HCT116 (cell line): ENCODE results near the gene MBTD1. TPM values are rescaled to one million over a fixed set of nuclear protein-coding genes. Genes with fewer than 3 reads are reported as not detected.

Experiments
- ATAC-seq: fragments of 200-7000 bp; cut with Tn5 transposase; 2 replicates; pipeline ENCODE4 v1.9.1; 2020; ENCODE audit warnings: mild to moderate bottlenecking, moderate library complexity
- BruUV-seq: library from RNA; stranded (reverse); fragments of 400-500 nt; replicated peaks from 2 replicates; lab custom pipeline; 2021; lab: Mats Ljungman, UMichigan
- CTCF ChIA-PET: fragments of 300-600 bp; sonication (Branson Sonifier 250); formaldehyde crosslinking; loops from one replicate; lab custom pipeline; 2021; ENCODE audit warnings: antibody characterized with exemption; lab: Charles Lee
- POLR2A ChIA-PET: fragments of 300-600, 350-600 bp; sonication (Branson Sonifier 250); formaldehyde crosslinking; loops from one replicate; lab custom pipeline; 2021; ENCODE audit warnings: antibody characterized with exemption; lab: Charles Lee
- RAD21 ChIA-PET, 2 experiments: fragments of 300-600 bp; sonication (Branson Sonifier 250); formaldehyde crosslinking; loops; one replicate each; lab custom pipeline; 2023; ENCODE audit warnings: low total read pairs in 2 of 2; ENCODE audit not compliant: uncharacterized antibody in 2 of 2, unreplicated experiment in 2 of 2, low non-redundant PET in 1 of 2; lab: Charles Lee
- DNase-seq: peaks from one replicate; pipeline ENCODE4 v3.0.0-alpha.2; 2010; ENCODE audit warnings: low read depth, low spot score
- H2AFZ ChIP-seq: fragments of 200-600 bp; shearing (Covaris generic), sonication (generic); 2 replicates; pipeline ENCODE4 v1.6.1; 2017; ENCODE audit warnings: low read depth, mixed run types, mixed read lengths, antibody characterized with exemption, low read length; ENCODE audit not compliant: poor library complexity, severe bottlenecking
- H3K27ac ChIP-seq: 2 replicates; pipeline ENCODE4 v1.5.1; 2012; ENCODE audit warnings: low read depth, low read length
- H3K27me3 ChIP-seq: fragments of 200-600 bp; sonication (generic); 2 replicates; pipeline ENCODE4 v1.6.1; 2016; ENCODE audit warnings: mixed run types, low read length, mixed read lengths; ENCODE audit not compliant: insufficient read depth
- H3K36me3 ChIP-seq, 2 experiments: fragments of 200-500 bp in 1 of 2; fragments of 200-600 bp in 1 of 2; sonication (Bioruptor generic) in 1 of 2; sonication (generic) in 1 of 2; 2 replicates each; pipeline versions ENCODE4 v1.5.1 to v1.6.1; 2014 to 2016; ENCODE audit warnings: low read length in 2 of 2, inconsistent platforms in 1 of 2, mixed read lengths in 1 of 2, mixed run types in 1 of 2; ENCODE audit not compliant: insufficient read depth in 2 of 2, control insufficient read depth in 1 of 2
- H3K4me1 ChIP-seq, 2 experiments: fragments of 200-600 bp in 1 of 2; sonication (generic) in 1 of 2; 2 replicates each; pipeline versions ENCODE4 v1.5.1 to v1.6.1; 2012 to 2017; ENCODE audit warnings: low read length in 2 of 2, inconsistent platforms in 1 of 2, mild to moderate bottlenecking in 1 of 2, mixed read lengths in 1 of 2, mixed run types in 1 of 2, moderate library complexity in 1 of 2; ENCODE audit not compliant: insufficient read depth in 2 of 2, control insufficient read depth in 1 of 2
- H3K4me2 ChIP-seq: fragments of 200-600 bp; sonication (generic); 2 replicates; pipeline ENCODE4 v1.6.1; 2017; ENCODE audit warnings: mixed run types, low read length, mixed read lengths
- H3K4me3 ChIP-seq, 2 experiments: fragments of 200-600 bp in 1 of 2; sonication (generic) in 1 of 2; replicated peaks in 1 of 2; 2 replicates each; pipeline ENCODE4 v1.5.1; 2011 to 2016; ENCODE audit warnings: low read length in 2 of 2, control low read depth in 1 of 2, low read depth in 1 of 2, mild to moderate bottlenecking in 1 of 2, mixed read lengths in 1 of 2, mixed run types in 1 of 2
- H3K79me2 ChIP-seq: fragments of 200-600 bp; sonication (generic); 2 replicates; pipeline ENCODE4 v1.6.1; 2017; ENCODE audit warnings: mild to moderate bottlenecking, mixed run types, low read length, moderate library complexity, mixed read lengths; ENCODE audit not compliant: insufficient read depth
- H3K9ac ChIP-seq: fragments of 200-600 bp; sonication (generic); 2 replicates; pipeline ENCODE4 v1.6.1; 2016; ENCODE audit warnings: low read length, mixed read lengths
- H3K9me2 ChIP-seq: fragments of 200-600 bp; sonication (generic), shearing (Covaris generic); 2 replicates; pipeline ENCODE4 v1.6.1; 2017; ENCODE audit warnings: mixed run types, mild to moderate bottlenecking, moderate library complexity; ENCODE audit not compliant: insufficient read depth
- H3K9me3 ChIP-seq, 2 experiments: fragments of 200-500 bp in 1 of 2; fragments of 200-600 bp in 1 of 2; sonication (Bioruptor generic) in 1 of 2; sonication (generic) in 1 of 2; 2 replicates each; pipeline ENCODE4 v1.6.1; 2014 to 2017; ENCODE audit warnings: low read length in 2 of 2, mixed read lengths in 2 of 2, inconsistent platforms in 1 of 2, low read depth in 1 of 2, mild to moderate bottlenecking in 1 of 2, mixed run types in 1 of 2, moderate library complexity in 1 of 2; ENCODE audit not compliant: control insufficient read depth in 1 of 2, insufficient read depth in 1 of 2
- H4K20me1 ChIP-seq: fragments of 200-600 bp; sonication (generic), shearing (Covaris generic); 2 replicates; pipeline ENCODE4 v1.6.1; 2017; ENCODE audit warnings: mixed run types, mild to moderate bottlenecking, moderate library complexity; ENCODE audit not compliant: insufficient read depth
- CBX3 ChIP-seq: IDR thresholded peaks from 2 replicates; pipeline ENCODE4 v1.6.1; 2012; ENCODE audit warnings: low read depth
- CEBPB ChIP-seq: IDR thresholded peaks from 2 replicates; pipeline ENCODE4 v1.6.1; 2012; ENCODE audit warnings: low read depth
- CTCF ChIP-seq, 3 experiments: fragments of 200-600 bp in 1 of 3; sonication (generic) in 1 of 3; IDR thresholded peaks in 2 of 3; conservative IDR thresholded peaks in 1 of 3; 2 replicates each; pipeline ENCODE4 v1.5.1; 2012 to 2017; ENCODE audit warnings: low read depth in 2 of 3, low read length in 2 of 3, antibody characterized with exemption in 1 of 3, borderline replicate concordance in 1 of 3, control low read depth in 1 of 3, mild to moderate bottlenecking in 1 of 3, mixed read lengths in 1 of 3, mixed run types in 1 of 3, moderate library complexity in 1 of 3; ENCODE audit not compliant: insufficient read depth in 1 of 3
- EGR1 ChIP-seq: IDR thresholded peaks from 2 replicates; pipeline ENCODE4 v1.6.1; 2012; ENCODE audit warnings: low read depth
- ELF1 ChIP-seq: IDR thresholded peaks from 2 replicates; pipeline ENCODE4 v1.6.1; 2012; ENCODE audit warnings: low read depth, borderline replicate concordance
- EZH2 ChIP-seq: fragments of 200-600 bp; sonication (generic); IDR thresholded peaks from 2 replicates; pipeline ENCODE4 v1.6.1; 2017; ENCODE audit warnings: antibody characterized with exemption, mixed run types
- EZH2phosphoT487 ChIP-seq: fragments of 200-600 bp; IDR thresholded peaks from 2 replicates; pipeline ENCODE4 v1.6.1; 2018; ENCODE audit warnings: antibody characterized with exemption, borderline replicate concordance
- FOSL1 ChIP-seq: IDR thresholded peaks from 2 replicates; pipeline ENCODE4 v1.6.1; 2012; ENCODE audit warnings: low read depth
- JUND ChIP-seq: IDR thresholded peaks from 2 replicates; pipeline ENCODE4 v1.6.1; 2012
- MAX ChIP-seq: IDR thresholded peaks from 2 replicates; pipeline ENCODE4 v1.6.1; 2012
- POLR2A ChIP-seq: IDR thresholded peaks from 2 replicates; pipeline ENCODE4 v1.7.0; 2011; ENCODE audit warnings: borderline replicate concordance; ENCODE audit not compliant: insufficient read depth, insufficient read length; ENCODE audit errors: extremely low read depth
- POLR2AphosphoS5 ChIP-seq: IDR thresholded peaks from 2 replicates; pipeline ENCODE4 v1.6.1; 2011; ENCODE audit warnings: mild to moderate bottlenecking, low read depth, low read length, moderate library complexity
- RAD21 ChIP-seq: IDR thresholded peaks from 2 replicates; pipeline ENCODE4 v1.6.1; 2012; ENCODE audit warnings: low read depth, mild to moderate bottlenecking
- SIN3A ChIP-seq: IDR thresholded peaks from 2 replicates; pipeline ENCODE4 v1.6.1; 2012; ENCODE audit warnings: low read depth
- SP1 ChIP-seq: IDR thresholded peaks from 2 replicates; pipeline ENCODE4 v1.6.1; 2012; ENCODE audit warnings: low read depth
- SRF ChIP-seq: IDR thresholded peaks from 2 replicates; pipeline ENCODE4 v1.6.1; 2012; ENCODE audit warnings: low read depth
- TCF7L2 ChIP-seq: IDR thresholded peaks from 2 replicates; pipeline ENCODE4 v1.7.0; 2011; ENCODE audit warnings: borderline replicate concordance, inconsistent platforms; ENCODE audit not compliant: insufficient read depth, insufficient read length; ENCODE audit errors: extremely low read depth
- YY1 ChIP-seq: IDR thresholded peaks from 2 replicates; pipeline ENCODE4 v1.6.1; 2011; ENCODE audit warnings: low read length, low read depth, moderate library complexity, mild to moderate bottlenecking; ENCODE audit not compliant: insufficient replicate concordance; ENCODE audit errors: extremely low read depth
- ZFX ChIP-seq: fragments of 450-650 bp; IDR thresholded peaks from 2 replicates; pipeline ENCODE4 v1.6.1; 2017
- ZNF274 ChIP-seq: fragments of 200-500 bp; sonication (Bioruptor generic); IDR thresholded peaks from 2 replicates; pipeline ENCODE4 v1.6.1; 2014; ENCODE audit warnings: mild to moderate bottlenecking, low read depth, low read length, inconsistent platforms
- intact Hi-C: fragments of 100-400 bp; cut with micrococcal nuclease; formaldehyde crosslinking; loops from 2 replicates; pipeline ENCODE4 v1.10.0; 2022
- total RNA-seq: library from RNA; stranded (reverse); gene quantifications from one replicate; pipeline ENCODE4 v1.2.1, GENCODE V29; 2021; ENCODE audit not compliant: unreplicated experiment
- TF ChIP-seq, protein P1 (sequence below): IDR thresholded peaks from 2 replicates; pipeline ENCODE4 v1.6.1; 2012
- TF ChIP-seq, protein P2 (sequence below): IDR thresholded peaks from 2 replicates; pipeline ENCODE4 v1.6.1; 2012; ENCODE audit warnings: low read depth

MBTD1 gene
- total RNA-seq, 1 experiment from 2014 or later = 27.3 TPM

- Histone ChIP-seq H3K27me3 (no peaks in the 10 kb centered on the region), H3K4me1 (peaks cover 10 to 25% of the 10 kb centered on the region in 2 experiments), H3K9ac (0 out of 2 replicates have a peak overlapping the region, but pooled peaks have one; percentile 2), H3K9me3 (no peaks in the 10 kb centered on the region), H3K4me2 (peak overlapping the region; percentile 59), H3K27ac (no peak overlapping the region), H2AFZ (peak overlapping the region; percentile 36), H3K79me2 (no peaks in the 10 kb centered on the region), H3K36me3 (no peaks in the 10 kb centered on the region), H3K9me2 (no peaks in the 10 kb centered on the region), H4K20me1 (no peaks in the 10 kb centered on the region), H3K4me3 (peak overlapping the region in 1 of 2 experiments; percentile 10; a peak in 2 of 4 replicates)
- ChIA-PET POLR2A (interaction anchor here (0.8 to 1.8 kb wide), 3 partner anchors 9 to 12 kb away, joined by 4 to 6 read pairs (median 5); partner anchors contain the start of gene SPAG9), CTCF (interaction anchor here (1.5 kb wide), 1 partner anchor 20 kb away, joined by 4 read pairs; the partner anchor contains the start of gene NME1), RAD21 (no interaction called here)
- intact Hi-C loops = no loop called here
- BruUV-seq = no TSS peak
- DNase-seq (no peak), ATAC-seq (peak; percentile 61)
- TF ChIP-seq EGR1 (no peak), SIN3A (no peak), SP1 (0 out of 2 replicates have a peak, but pooled peaks have one; percentile 13), POLR2AphosphoS5 (no peak), YY1 (no peak), RAD21 (no peak), ZNF274 (no peak), EZH2 (no peak), CEBPB (no peak), TCF7L2 (no peak), ELF1 (no peak), FOSL1 (peak; percentile 43; the same call in 1 of the 2 replicates), ZFX (no peak), MAX (no peak), POLR2A (no peak), EZH2phosphoT487 (no peak), CBX3 (no peak), JUND (peak; percentile 41), CTCF (IDR thresholded peaks at IDR 0.05 in 2 of 3, conservative IDR thresholded peaks at IDR 0.05 in 1 of 3; ENCODE audit: borderline replicate concordance in 1 of 3, insufficient read depth in 1 of 3, low read depth in 2 of 3, low read length in 2 of 3) (no peak), SRF (no peak)
- TF ChIP-seq, protein P1, sequence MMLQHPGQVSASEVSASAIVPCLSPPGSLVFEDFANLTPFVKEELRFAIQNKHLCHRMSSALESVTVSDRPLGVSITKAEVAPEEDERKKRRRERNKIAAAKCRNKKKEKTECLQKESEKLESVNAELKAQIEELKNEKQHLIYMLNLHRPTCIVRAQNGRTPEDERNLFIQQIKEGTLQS = no peak
- TF ChIP-seq, protein P2, sequence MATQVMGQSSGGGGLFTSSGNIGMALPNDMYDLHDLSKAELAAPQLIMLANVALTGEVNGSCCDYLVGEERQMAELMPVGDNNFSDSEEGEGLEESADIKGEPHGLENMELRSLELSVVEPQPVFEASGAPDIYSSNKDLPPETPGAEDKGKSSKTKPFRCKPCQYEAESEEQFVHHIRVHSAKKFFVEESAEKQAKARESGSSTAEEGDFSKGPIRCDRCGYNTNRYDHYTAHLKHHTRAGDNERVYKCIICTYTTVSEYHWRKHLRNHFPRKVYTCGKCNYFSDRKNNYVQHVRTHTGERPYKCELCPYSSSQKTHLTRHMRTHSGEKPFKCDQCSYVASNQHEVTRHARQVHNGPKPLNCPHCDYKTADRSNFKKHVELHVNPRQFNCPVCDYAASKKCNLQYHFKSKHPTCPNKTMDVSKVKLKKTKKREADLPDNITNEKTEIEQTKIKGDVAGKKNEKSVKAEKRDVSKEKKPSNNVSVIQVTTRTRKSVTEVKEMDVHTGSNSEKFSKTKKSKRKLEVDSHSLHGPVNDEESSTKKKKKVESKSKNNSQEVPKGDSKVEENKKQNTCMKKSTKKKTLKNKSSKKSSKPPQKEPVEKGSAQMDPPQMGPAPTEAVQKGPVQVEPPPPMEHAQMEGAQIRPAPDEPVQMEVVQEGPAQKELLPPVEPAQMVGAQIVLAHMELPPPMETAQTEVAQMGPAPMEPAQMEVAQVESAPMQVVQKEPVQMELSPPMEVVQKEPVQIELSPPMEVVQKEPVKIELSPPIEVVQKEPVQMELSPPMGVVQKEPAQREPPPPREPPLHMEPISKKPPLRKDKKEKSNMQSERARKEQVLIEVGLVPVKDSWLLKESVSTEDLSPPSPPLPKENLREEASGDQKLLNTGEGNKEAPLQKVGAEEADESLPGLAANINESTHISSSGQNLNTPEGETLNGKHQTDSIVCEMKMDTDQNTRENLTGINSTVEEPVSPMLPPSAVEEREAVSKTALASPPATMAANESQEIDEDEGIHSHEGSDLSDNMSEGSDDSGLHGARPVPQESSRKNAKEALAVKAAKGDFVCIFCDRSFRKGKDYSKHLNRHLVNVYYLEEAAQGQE = no peak
These were observed 126.9 kb downstream of the MBTD1 start for GRCh38 chr17:51132964-51133319.
